NCI-H524 (cell line): ENCODE measurements around the gene TMX2.
"Not testable (repeated sequence)": the region's sequence is repeated elsewhere in the genome, so short reads cannot be mapped to it uniquely, and the experiment has no call there.

Experiments used
- DNase-seq, 2 experiments: peaks; one replicate each; lab custom pipeline; 2025; lab: John Stamatoyannopoulos, UW

The TMX2 gene

DNA sequence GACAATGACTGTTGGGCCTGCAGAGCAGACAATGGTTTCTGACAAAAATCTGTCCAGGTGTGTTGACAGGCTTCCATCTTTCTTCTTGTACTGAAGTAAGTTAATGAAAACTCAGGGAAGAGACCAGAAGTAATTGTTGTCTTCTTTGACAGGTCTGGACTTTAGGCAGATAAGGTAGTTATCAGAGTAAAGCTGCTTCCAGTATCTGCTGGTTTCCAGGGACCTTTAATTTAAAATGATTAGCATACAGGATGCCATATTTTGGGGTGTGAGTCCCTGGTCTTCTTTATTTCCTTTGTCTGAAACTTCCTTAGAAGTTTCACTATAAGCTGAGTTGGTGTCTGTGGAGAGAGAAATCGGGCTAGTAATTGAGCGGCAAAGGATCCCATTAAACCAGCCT, 1.4 kb downstream of the TMX2 start:
- no peak for DNase-seq

DNA sequence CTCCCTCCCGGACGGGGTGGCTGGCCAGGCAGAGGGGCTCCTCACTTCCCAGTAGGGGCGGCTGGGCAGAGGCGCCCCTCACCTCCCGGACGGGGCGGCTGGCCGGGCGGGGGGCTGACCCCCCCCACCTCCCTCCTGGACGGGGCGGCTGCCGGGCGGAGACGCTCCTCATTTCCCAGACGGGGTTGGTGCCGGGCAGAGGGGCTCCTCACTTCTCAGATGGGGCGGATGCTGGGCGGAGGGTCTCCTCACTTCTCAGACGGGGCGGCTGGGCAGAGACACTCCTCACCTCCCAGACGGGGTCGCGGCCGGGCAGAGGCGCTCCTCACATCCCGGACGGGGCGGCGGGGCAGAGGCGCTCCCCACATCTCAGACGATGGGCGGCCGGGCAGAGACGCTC, 4.3 kb downstream of the TMX2 start:
- DNase-seq, result not testable (repeated sequence)

DNA sequence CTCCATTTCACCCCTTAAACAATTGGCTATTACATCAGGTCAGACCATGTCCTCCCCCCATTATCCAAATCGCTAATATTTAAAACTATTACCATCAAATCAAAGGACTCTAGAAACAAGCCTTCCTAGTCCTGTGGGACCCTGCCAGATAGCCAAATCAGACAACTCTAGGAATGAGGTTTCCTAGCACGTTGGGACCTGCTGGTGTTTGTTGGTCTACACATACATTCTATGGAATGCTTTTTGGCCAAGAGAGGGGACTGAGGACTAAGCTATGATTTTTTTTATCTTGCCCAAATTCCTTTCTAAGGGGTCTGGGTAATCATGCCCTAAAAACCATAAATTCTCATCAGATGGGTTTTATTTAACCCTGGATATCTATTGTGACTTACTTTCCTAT, 14.8 kb downstream of the TMX2 start:
- DNase-seq, result no peak

DNA sequence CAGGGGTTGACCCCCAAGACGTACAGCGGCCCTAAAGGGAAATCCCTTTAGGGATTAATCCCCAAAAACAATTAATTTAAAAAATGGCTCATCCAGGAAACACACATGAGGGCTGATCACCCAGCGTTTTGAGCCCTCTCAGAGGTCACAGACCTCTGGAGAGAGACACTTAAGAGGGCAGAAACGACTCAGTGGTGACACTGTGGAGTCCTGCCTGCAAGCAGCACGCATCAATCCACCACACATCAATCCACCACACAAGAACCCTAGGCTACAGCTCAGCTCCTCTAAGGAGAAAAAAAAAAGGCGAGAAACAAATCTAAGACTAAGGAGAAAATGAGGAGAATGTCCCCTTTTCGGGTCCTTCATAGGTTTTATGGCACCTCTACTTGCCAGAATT, 16.4 kb downstream of the TMX2 start:
- no peak for DNase-seq

DNA sequence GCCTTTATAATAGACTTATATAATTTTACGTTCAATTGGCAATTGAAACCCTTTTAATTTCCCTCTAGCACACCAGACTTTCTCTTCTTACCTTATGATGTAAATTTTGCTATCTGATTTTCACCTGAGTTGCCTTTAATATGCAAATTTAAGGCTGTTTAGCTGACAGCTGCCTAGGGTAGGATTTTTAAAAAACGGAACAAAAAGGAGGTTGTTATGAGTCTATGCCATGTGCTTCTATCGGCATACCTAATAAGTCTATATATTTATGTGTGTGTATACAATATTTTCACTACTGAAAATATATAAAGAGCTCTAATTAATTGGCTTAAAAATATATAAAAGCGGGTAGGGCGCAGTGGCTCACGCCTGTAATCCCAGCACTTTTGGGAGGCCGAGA, 17.1 kb downstream of the TMX2 start:
- no peak for DNase-seq

DNA sequence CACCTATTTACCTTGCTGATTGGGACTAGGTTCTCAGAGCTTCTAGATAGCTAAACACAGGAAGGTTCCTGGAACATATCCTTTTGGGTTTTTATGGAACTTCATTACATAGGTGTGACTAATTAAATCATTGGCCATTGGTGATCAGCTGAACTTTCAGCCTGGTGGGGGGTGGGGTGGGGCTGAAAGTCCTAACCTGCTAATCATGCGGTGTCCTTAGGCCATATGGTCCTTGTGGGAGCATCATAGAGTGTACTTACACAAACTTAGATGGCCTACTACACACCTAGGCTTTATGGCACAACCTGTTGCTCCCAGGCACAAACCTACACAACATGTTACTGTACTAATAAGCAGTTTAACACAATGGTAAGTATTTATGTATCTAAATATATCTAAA, 20.3 kb downstream of the TMX2 start:
- DNase-seq, result no peak

DNA sequence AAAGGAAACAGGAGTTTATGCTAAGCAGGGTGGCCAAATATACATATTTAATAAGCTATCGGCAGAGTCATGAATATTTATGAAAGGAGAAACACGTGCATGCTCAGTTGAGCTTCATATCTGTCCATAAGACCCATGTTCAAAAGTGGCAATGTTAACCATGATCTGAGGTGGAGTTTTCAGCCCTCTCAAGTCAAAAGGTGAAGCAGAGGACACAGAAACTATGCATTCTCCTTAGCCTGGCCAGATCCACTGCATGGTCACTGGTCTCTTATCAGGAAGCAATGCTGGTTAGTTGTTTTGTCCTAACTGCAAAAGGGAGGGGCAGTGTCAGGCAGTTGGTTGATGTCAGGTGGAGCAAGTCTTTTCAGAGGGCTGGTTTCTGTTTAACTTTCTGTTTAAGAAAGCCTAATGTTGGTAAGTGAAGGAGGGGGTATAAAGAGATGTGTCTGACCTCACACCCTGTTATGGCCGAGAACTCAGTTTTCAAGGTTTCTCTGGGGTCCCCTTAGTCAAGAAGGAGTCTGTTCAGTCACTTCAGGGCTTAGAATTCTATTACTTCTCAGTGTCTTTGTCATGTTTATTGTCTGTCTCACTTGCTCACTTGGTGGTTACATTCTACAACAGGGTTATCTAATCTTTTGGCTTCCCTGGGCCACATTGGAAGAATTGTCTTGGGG, 23.4 kb downstream of the TMX2 start:
- no peak for DNase-seq

DNA sequence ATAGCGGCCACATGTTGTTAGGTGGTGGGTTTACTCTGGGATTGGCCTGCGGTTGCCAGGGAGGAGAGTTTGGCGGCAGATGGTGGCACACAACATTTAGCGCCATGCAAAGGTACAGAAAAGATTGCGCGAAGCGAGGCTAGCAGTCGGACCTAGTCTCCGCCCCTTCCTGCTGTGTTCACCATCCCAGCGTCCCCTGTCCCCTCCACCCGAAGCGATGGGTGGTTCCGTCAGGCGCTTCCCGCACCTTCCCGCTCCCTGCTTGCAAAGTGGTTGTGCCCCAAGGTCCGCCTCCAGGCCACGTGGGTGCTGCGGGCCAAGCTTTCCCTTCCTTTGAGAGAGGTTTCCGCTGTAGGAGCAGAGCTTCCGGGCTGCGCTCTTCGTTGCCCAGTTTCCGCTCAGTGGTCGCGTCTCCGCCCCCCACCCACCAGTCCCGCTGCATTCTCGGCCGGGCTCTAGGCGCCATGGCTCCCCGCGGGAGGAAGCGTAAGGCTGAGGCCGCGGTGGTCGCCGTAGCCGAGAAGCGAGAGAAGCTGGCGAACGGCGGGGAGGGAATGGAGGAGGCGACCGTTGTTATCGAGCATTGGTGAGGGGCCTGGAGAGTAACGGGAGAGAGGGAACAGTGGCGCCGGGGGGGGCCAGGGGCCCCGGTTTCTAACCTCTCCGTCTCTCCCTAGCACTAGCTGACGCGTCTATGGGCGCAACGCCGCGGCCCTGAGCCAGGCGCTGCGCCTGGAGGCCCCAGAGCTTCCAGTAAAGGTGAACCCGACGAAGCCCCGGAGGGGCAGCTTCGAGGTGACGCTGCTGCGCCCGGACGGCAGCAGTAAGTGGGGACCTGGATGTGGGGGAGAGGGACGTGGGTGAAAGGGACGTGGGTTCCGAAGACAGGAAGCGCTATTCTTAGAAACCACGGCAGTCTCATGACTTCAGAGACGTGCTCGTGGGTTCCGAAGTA, 29.0 kb downstream of the TMX2 start, which contains the start of gene SELENOH:
Gene SELENOH (plus strand): TSS at position 360 of the 955 bp plus-strand sequence. CDS start 105 bp downstream, at position 465.
- DNase-seq, result peak; percentile 96 to 97

DNA sequence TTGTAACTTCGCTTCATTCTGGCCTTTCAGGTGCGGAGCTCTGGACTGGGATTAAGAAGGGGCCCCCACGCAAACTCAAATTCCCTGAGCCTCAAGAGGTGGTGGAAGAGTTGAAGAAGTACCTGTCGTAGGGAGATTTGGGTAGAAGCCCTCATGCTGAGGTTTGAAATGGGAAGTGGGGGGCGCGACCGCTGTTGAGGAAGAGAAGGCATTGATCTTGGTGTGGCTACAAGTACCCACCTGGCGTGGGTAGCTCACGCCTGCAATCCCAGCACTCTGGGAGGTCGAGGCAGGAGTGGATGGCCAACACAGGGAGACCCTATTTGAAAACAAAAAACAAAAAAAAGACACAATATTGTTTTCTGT, 29.7 kb downstream of the TMX2 start:
- no peak for DNase-seq

DNA sequence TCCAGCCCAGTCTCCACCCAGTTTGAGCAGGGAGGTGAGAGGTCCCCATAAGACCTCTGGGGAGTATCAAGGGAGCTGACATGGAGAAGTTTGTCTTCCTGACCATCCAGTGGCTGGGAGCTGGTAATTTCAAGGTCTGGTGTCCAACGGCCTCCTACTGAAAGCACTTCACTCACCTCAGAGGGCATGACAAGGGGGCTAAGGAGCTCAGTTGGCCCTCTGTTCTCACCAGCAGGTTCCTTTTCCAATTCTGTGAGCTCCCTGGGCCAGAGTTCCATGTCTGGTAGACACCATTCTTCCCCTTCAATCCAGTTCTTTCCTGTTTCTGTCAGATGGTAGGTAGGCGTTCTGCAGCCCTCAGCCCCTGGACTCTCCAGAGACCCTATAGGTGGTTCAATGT, 32.0 kb downstream of the TMX2 start:
- no peak for DNase-seq

DNA sequence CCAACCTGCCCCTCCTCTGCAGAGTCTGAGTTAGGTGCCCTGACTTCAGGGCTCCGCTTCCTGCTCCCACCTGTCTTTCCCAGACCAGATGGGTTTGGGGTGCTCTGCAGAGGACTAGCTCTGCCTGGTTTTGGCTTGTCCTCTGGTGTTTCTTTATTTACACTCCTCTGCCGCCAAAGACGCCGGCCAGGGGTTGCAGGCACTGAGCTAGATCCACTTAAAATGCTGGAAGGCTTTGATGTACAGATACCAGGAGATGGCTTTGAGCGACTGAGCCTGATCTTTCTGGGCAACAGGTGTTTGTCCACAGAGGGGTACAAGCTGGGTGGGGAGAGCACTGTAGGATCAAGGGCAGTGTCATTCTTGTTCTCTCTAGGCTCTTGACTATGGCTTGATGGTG, 32.8 kb downstream of the TMX2 start:
- no peak for DNase-seq

DNA sequence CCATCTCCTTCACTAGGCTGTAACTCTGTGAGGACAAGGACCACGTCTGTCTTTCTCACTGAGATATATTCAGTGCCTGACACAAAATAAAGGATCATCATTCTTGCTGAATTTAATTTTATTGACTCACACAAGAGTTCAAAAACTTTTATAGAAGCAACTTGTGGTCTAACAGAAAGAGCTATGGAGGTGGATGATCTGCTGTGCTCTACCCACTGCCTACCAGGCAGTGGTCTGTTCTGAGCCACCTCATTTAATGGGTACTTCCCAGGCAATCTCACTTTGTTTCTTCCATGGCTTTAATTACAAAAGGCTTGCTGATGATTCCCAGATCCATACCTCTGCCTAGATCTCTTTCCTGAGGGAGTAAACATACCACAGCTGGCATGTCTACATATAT, 34.5 kb downstream of the TMX2 start:
- no peak for DNase-seq

DNA sequence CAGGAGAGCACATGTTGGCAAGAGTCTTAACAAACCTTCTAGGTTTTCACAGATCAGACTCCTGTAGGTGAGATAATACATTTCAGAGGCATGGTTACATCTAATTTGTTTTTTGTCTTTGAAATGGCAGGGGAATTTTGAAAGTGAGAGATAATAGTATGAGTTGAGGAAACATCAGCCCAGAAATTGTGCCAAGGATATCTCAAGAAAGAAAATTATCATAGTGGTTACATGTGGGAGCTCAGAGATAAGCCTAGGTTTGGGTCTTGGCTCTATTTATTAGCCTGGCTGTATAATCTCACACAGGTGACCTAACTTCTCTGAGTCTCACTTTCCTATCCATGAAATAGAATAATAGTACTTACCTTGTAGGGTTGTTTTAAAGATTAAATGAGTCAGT, 38.8 kb downstream of the TMX2 start:
- DNase-seq, result no peak

DNA sequence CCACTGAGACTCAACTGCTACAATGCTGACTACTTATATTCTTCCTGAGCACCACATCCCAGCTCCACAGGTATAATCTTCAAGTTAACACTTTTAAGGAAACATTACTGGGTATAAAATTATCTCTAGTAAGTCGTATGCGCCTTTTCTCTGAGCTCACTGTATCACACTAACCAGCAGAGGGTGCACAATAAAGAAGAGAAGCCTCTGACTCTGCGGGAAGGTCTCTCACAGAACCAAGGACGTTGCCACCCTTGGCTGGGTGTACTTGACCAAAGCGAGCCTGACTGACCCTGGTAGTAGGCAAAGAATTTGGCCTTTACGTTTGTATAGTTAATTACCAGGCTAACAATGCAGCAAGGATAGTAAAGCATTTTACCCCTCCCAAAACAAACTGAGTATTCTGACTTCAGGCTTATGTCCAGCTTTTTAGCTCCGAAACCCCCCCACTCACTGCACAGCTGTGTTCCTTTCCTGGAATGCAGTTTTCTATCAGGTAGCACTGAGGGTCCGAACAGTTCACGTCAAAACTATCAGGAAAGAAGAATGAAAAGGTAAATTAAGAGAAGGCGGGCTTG, 39.4 kb downstream of the TMX2 start, which contains the start of gene BTBD18:
Gene BTBD18 (minus strand): TSS at position 144 of the 578 bp plus-strand sequence. CDS start 631 bp downstream, outside the sequence.
- DNase-seq, result peak; percentile 3 to 19

DNA sequence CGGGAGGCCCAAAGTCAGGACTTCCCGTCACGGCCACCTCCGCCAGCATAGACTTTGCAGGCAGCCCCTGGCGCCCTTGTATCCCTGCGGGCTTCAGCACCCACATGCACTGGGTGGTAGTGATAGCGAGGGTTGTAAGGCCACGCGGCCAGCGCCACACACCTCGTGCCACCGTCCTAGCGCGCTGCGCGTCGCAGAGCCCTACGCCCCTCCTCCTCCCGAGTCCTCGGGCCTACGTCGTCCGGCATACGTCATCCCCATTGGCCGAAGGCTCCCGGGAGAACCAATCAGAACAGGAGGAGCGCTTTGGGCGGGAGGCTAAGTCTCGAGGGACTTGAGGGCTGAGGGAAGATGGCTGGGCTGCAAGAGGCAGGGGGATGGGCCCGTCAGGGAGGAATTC, 40.6 kb downstream of the TMX2 start:
- no peak for DNase-seq

DNA sequence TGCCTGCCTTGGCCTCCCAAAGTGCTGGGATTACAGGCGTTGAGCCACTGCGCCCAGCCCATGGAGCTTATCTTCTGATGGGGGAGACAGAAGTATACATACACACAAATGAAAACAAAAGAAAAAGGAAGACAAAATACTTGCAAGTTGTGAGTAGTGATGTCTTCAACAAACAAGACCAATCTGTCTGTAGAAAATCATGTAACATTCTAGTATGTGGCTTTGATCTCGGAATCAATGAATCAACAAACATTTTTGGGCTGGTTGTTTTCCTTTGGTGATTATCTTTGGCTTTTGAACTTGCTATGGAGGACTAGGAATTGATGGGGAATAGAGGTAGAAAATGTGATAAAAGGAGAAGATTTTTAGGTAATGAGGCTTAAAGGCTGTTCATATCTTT, 45.8 kb downstream of the TMX2 start:
- DNase-seq, result no peak

DNA sequence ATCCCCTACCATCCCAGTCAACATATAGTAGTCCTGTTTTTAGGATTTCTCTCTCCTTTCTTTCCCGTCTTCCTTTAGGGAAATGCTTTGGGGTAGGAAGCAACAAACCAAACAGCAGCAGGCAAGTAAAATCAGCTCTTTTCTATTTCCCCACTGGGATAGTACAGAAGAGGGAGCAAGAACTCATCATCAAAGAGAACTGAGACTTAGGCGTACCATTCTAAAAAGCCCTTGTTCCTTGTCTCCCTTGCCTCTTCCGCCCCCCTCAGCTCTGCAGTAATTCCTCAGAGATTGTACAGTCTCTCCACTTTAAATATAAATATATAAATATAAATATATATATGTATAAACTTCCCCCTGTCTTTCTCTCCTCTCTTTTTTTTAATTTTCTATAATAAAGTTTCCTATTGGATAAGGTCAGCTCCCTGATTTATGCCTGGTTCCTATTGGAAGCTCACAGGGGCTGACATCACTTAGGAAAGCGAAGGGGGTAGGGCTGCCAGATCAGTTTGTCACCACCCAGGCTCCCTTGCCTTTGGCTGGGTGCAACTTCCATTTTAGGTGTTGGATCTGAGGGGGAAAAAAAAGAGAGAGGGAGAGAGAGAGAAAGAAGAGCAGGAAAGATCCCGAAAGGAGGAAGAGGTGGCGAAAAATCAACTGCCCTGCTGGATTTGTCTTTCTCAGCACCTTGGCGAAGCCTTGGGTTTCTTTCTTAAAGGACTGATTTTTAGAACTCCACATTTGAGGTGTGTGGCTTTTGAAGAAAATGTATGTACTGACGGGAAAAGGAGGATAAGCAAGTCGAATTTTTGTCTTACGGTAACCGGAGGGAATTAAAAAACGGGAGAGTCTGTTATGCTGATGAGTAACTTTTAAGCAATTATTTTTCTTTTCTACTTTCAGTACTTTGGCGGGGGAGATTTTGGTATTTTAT, 49.2 kb downstream of the TMX2 start, which contains the start of gene CTNND1:
Gene CTNND1 (plus strand): TSS at position 502 of the 934 bp plus-strand sequence. CDS start 29,677 bp downstream, outside the sequence.
- peak; percentile 84 to 91 for DNase-seq

DNA sequence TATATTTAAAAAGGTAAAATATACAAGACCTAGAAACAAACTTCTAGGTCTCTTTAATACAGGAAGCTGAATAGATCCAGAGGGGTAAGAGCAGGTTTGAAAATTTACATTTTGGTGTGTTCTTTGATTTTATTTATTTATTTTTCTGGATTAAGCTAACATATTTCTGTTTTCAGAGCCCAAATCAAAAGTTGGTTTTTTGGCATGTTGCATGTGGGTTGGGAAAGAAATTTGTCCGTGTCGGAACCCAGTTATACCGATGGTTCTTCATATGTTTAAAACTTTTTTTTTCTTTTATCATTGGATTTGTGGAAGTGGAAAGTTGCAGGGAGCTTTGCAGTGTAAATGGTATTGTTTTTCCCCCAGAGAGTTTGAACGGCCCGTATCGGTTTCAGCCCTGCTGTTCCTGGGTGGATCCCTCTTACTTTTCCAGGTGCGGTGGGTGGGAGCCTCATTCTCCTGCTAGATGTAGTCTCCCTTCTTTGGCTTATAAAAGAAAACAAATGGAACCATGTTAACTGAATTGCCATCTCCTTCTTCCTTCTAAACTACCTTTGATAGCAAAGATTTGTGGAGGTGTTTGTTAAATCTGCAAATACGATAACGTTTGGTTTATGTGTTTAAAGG, 50.0 kb downstream of the TMX2 start:
- peak in 1 of 2 experiments; percentile 45 for DNase-seq

DNA sequence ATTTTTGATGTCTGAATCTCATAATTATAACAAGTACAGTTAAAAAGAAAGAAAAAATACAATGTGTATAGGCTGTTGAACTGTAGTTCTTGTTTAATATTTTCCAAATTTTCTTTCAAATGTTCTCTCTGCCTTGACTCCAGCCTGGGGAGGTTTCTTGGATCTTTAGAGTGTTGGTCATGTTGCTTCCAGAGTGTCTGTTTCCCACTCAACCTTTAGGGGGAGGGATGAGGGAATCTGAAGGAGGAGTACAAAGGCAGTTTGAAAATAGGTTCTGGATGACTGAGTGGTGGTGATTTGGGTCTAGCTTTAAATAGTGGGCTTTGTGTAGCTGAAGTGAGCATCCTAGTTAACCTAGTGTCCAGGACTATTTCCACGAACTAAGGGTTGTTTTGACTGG, 51.2 kb downstream of the TMX2 start:
- peak; percentile 12 to 40 for DNase-seq

DNA sequence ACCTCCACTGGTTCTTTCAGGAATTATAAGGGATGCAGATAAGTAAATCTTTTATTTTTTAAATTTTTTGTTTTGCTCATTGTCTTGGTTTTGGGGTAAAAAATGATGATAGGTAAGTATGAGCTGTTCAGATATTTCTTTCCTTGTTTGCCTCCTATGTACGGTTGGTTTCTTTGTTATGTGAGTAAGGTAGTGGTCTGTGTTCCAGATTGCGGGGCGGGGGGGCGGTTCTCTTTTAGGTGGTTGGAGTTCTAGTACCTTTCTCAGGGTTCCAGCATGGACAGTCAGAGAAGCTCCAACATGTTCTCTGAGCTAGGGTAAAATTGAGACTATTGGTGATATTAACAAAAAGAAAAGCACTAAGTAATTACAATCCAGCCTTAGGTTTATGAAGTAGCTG, 51.6 kb downstream of the TMX2 start:
- no peak for DNase-seq

DNA sequence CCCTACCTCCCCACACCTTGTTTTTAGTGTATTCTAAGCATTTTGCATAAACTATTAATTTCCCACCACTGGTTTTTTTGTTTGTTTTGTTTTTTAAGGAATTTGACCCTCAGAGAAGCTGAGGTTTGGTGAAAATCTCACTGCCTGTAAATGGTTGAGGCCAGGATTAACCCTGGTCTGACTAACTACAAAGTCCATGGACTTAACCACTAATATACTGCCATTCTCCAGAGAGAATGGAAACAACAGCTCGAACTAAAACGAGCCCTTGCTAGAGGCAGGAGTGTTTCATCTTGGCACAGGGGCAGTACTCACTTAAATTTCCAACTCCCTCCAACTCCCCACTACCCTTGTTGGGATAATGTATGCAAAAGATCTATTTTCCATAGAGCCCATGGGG, 52.2 kb downstream of the TMX2 start:
- DNase-seq, result no peak
